GM12878 (cell line): Measurements from ENCODE around the gene KLHL30.

Source experiments
- EP300 ChIP-seq, 2 experiments: fragments of 150-350 bp in 1 of 2; IDR thresholded peaks; 2 replicates each; pipeline ENCODE4 v1.6.1; 2011 to 2012; ENCODE audit warnings: low read depth in 2 of 2, low read length in 2 of 2, borderline replicate concordance in 1 of 2, improper control_type of control experiment in 1 of 2, inconsistent platforms in 1 of 2; ENCODE audit not compliant: control insufficient read depth in 1 of 2
- EZH2 ChIP-seq: IDR thresholded peaks from 2 replicates; pipeline ENCODE4 v1.6.1; 2012; ENCODE audit warnings: low read depth, mild to moderate bottlenecking, control low read depth, inconsistent platforms, low read length, borderline replicate concordance; ENCODE audit not compliant: control insufficient read depth
- HDAC2 ChIP-seq: fragments of 200-600 bp; sonication (generic); IDR thresholded peaks from 2 replicates; pipeline ENCODE4 v1.6.1; 2017
- JUND ChIP-seq: IDR thresholded peaks from 2 replicates; pipeline ENCODE4 v1.6.1; 2012; ENCODE audit warnings: low read depth, mild to moderate bottlenecking, low read length, improper control_type of control experiment, moderate library complexity
- NRF1 ChIP-seq: conservative IDR thresholded peaks from 2 replicates; pipeline ENCODE4 v1.6.1; 2011; ENCODE audit warnings: mild to moderate bottlenecking, low read depth, low read length, improper control_type of control experiment
- POLR2AphosphoS2 ChIP-seq: IDR thresholded peaks from 2 replicates; pipeline ENCODE4 v1.6.1; 2011; ENCODE audit warnings: low read depth, mild to moderate bottlenecking, low read length, improper control_type of control experiment, moderate library complexity
- POLR2AphosphoS5 ChIP-seq: IDR thresholded peaks from 2 replicates; pipeline ENCODE4 v1.6.1; 2011; ENCODE audit warnings: mild to moderate bottlenecking, low read length, inconsistent platforms
- SMC3 ChIP-seq: IDR thresholded peaks from 2 replicates; pipeline ENCODE4 v1.6.1; 2011; ENCODE audit warnings: low read length, improper control_type of control experiment, borderline replicate concordance
- ZNF24 ChIP-seq: fragments of 450-650 bp; IDR thresholded peaks from 2 replicates; pipeline ENCODE4 v1.6.1; 2017; ENCODE audit warnings: antibody characterized with exemption, mild to moderate bottlenecking
- TF ChIP-seq, protein P1 (sequence below): IDR thresholded peaks from 2 replicates; pipeline ENCODE4 v1.6.1; 2012; ENCODE audit warnings: low read depth, low read length, improper control_type of control experiment
- TF ChIP-seq, protein P2 (sequence below), 3 experiments: IDR thresholded peaks in 2 of 3; conservative IDR thresholded peaks in 1 of 3; 2 replicates each; pipeline ENCODE4 v1.5.1; 2011; ENCODE audit warnings: low read depth in 3 of 3, low read length in 3 of 3, mild to moderate bottlenecking in 3 of 3, control low read depth in 2 of 3, moderate library complexity in 2 of 3, inconsistent platforms in 1 of 3, mixed read lengths in 1 of 3; ENCODE audit not compliant: control insufficient read depth in 2 of 3, insufficient read depth in 1 of 3; ENCODE audit errors: extremely low read depth in 1 of 3
- TF ChIP-seq, protein P3 (sequence below): IDR thresholded peaks from 2 replicates; pipeline ENCODE4 v1.6.1; 2012; ENCODE audit warnings: mild to moderate bottlenecking, low read depth, low read length
- TF ChIP-seq, protein P4 (sequence below): IDR thresholded peaks from 2 replicates; pipeline ENCODE4 v1.6.1; 2011; ENCODE audit warnings: borderline replicate concordance, low read depth, mild to moderate bottlenecking, moderate library complexity, mixed read lengths, low read length; ENCODE audit not compliant: insufficient read depth; ENCODE audit errors: extremely low read length

DNA sequence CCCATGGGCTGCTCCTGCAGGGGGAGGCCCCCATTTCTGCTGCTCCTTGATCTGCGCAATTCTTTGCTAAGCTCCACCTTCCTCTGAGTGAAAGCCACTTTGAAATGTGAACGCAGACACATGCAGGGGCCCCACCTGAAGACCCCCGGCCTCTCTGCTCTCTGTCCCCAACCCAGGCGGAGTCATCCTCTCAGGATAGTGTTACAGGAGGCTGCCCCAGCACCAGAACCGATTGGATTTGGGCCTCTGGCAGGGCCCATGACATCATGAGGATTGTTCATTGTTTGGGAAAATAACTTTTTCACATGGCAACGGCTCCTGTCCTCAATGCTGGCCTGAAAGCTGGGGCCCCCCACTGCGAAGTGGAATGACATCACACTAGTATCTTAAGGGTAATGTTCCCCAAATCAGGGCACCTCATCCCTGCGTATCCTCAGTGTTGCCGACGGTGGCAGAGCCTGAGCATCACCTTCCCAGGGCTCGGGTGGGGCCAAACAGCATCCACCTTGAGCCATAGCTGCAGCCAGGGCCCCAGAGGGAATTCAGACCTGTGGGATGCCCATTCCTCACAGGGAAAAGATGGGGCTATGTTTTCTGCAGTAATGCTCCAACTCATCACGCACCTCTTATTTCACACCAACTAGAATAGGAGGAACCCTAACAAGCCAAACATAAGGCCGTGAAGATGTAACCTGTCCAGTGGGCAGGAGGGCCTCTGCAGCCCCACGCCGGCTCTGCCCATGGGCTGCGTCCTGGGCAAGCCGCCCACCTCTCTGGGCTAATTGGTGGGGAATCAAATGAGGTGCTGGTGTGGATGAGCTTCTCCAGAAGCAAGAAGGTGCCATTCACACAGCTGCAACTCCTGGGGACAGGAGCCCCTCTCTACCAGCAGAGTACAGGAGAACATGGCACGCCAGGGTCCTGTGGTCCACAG lies 17.6 kb downstream of the KLHL30 start:
- TF ChIP-seq POLR2AphosphoS2 (no peak), POLR2AphosphoS5 (no peak), SMC3 (no peak), HDAC2 (no peak), NRF1 (no peak), EZH2 (no peak), EP300 (IDR thresholded peaks at IDR 0.05; ENCODE audit: borderline replicate concordance in 1 of 2, control insufficient read depth in 1 of 2, low read depth in 2 of 2, low read length in 2 of 2) (no peak), ZNF24 (no peak), JUND (no peak)
- TF ChIP-seq, protein P1, sequence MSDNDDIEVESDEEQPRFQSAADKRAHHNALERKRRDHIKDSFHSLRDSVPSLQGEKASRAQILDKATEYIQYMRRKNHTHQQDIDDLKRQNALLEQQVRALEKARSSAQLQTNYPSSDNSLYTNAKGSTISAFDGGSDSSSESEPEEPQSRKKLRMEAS, result no peak
- TF ChIP-seq, protein P2, sequence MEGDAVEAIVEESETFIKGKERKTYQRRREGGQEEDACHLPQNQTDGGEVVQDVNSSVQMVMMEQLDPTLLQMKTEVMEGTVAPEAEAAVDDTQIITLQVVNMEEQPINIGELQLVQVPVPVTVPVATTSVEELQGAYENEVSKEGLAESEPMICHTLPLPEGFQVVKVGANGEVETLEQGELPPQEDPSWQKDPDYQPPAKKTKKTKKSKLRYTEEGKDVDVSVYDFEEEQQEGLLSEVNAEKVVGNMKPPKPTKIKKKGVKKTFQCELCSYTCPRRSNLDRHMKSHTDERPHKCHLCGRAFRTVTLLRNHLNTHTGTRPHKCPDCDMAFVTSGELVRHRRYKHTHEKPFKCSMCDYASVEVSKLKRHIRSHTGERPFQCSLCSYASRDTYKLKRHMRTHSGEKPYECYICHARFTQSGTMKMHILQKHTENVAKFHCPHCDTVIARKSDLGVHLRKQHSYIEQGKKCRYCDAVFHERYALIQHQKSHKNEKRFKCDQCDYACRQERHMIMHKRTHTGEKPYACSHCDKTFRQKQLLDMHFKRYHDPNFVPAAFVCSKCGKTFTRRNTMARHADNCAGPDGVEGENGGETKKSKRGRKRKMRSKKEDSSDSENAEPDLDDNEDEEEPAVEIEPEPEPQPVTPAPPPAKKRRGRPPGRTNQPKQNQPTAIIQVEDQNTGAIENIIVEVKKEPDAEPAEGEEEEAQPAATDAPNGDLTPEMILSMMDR (IDR thresholded peaks at IDR 0.05 in 2 of 3, conservative IDR thresholded peaks at IDR 0.05 in 1 of 3; ENCODE audit: control insufficient read depth in 2 of 3, extremely low read depth in 1 of 3, insufficient read depth in 1 of 3, low read depth in 3 of 3, low read length in 3 of 3), result no peak
- TF ChIP-seq, protein P3, sequence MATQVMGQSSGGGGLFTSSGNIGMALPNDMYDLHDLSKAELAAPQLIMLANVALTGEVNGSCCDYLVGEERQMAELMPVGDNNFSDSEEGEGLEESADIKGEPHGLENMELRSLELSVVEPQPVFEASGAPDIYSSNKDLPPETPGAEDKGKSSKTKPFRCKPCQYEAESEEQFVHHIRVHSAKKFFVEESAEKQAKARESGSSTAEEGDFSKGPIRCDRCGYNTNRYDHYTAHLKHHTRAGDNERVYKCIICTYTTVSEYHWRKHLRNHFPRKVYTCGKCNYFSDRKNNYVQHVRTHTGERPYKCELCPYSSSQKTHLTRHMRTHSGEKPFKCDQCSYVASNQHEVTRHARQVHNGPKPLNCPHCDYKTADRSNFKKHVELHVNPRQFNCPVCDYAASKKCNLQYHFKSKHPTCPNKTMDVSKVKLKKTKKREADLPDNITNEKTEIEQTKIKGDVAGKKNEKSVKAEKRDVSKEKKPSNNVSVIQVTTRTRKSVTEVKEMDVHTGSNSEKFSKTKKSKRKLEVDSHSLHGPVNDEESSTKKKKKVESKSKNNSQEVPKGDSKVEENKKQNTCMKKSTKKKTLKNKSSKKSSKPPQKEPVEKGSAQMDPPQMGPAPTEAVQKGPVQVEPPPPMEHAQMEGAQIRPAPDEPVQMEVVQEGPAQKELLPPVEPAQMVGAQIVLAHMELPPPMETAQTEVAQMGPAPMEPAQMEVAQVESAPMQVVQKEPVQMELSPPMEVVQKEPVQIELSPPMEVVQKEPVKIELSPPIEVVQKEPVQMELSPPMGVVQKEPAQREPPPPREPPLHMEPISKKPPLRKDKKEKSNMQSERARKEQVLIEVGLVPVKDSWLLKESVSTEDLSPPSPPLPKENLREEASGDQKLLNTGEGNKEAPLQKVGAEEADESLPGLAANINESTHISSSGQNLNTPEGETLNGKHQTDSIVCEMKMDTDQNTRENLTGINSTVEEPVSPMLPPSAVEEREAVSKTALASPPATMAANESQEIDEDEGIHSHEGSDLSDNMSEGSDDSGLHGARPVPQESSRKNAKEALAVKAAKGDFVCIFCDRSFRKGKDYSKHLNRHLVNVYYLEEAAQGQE, result no peak
- TF ChIP-seq, protein P4, sequence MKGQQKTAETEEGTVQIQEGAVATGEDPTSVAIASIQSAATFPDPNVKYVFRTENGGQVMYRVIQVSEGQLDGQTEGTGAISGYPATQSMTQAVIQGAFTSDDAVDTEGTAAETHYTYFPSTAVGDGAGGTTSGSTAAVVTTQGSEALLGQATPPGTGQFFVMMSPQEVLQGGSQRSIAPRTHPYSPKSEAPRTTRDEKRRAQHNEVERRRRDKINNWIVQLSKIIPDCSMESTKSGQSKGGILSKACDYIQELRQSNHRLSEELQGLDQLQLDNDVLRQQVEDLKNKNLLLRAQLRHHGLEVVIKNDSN, result no peak
